Myometrial cell (primary cell): ENCODE data around the gene DHX38. TPM values are rescaled to one million over a fixed set of nuclear protein-coding genes. Genes with fewer than 3 reads are reported as not detected.

Experiments
- total RNA-seq: library from RNA; depleted of rRNA; stranded (reverse); fragments of >200 nt; gene quantifications from 2 replicates; pipeline ENCODE4 v1.2.3, GENCODE V29; 2015

Gene DHX38
- total RNA-seq = 34.6 and 42.4 TPM in 2 replicates

DNA sequence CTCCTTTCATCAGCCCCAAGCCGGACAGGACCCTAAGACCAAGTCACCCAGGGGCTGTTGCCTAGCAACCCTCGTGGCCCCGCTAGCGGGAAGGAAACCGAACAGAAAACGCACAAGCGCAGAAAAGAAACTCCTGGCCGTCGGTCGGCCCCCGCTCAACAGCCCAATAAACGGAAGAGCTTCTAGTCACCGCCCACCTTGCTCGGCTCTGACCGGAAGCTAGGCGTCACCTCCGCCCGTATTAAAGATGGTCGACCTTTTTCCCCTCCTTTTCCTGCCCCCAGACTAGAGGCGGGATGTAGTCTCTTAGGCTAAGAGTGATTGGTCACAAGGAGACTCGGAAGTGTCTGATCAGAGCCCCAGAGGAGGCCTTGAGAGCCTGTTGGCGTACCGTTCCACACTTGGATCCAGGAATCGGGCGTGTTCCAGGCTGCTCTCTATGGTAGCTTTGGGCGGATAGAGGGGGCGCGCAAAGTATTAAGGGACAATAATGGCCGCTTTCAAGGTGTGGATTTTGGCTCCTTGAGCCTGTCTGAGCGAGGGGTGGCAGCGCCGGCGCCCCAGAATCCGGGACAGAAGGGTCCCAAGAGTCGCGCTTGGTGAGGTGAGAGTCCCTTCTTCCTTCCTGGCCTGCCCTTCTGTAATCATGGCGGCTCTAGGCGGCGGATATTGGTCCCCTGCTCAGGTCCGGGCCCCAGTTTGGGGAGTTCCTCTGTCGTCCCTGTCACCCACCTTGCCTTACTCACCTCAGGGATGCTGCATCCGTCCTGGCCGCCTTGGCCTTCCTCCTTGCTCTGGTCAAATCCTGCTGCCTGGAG is at the start of gene DHX38, which contains the start of gene TXNL4B:
TSS of gene DHX38 (plus strand) at position 400 of the 818 bp plus-strand sequence. CDS start 2,311 bp downstream, outside the sequence.
TSS of gene TXNL4B (minus strand) at position 173 of the 818 bp plus-strand sequence. CDS start 2,871 bp downstream, outside the sequence.

DNA sequence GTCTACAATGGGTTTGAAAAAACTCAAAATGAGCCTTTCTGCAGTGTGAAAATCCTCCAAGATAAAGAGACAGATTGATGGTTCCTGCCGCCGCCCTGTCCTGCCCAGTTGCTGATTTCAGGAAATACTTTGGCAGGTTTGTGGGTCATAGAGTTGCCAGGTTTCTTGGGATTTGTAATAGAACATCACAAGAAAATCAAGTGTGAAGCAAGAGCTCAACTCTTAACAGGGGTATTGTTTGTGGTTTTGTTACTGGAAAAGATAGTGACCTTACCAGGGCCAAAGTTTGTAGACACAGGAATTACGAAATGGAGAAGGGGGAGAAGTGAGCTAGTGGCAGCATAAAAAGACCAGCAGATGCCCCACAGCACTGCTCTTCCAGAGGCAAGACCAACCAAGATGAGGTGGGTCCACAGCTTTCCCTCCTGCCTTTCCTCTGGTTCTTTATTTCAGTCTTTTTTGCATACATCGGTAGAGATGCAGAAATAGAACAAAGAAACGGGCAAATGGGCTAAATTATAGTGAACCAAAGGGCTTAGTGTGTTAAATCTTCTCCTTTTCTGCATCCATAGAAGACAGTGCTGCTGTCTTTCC is 39.3 kb upstream of the DHX38 start, which contains the start of gene HP:
TSS of gene HP (plus strand) at position 252 of the 594 bp plus-strand sequence. CDS start at position 400, 148 bp downstream.

Other genes starting within 250 kb of the DHX38 start
- 4.9 and 6.2 TPM in 2 replicates for gene ATXN1L, start 247.9 kb upstream of the DHX38 start, total RNA-seq
- gene ZNF821, start 209.7 kb upstream of the DHX38 start, total RNA-seq = 3.7 and 5.8 TPM in 2 replicates
- gene IST1, start 198.3 kb upstream of the DHX38 start, total RNA-seq = 136 and 140 TPM in 2 replicates
- gene PKD1L3, start 93.4 kb upstream of the DHX38 start, total RNA-seq = not detected in 2 replicates
- 2.6 and 4.8 TPM in 2 replicates for gene DHODH, start 85.1 kb upstream of the DHX38 start, total RNA-seq
- not detected in 2 replicates for gene HP, start 39.3 kb upstream of the DHX38 start, total RNA-seq
- gene HPR, start 30.6 kb upstream of the DHX38 start, total RNA-seq = not detected in 2 replicates
- 7.5 and 9.9 TPM in 2 replicates for gene TXNL4B, start 227 bp upstream of the DHX38 start, total RNA-seq
- 1.2 TPM in 1 of 2 replicates, not detected in the other for gene PMFBP1, start 78.3 kb downstream of the DHX38 start, total RNA-seq